HAP-1 (cell line): ENCODE measurements around the gene KCNMA1.

Source experiments
- DNase-seq, 2 experiments: peaks; one replicate each; pipeline ENCODE4 v3.0.0-alpha.2; 2016 to 2020; ENCODE audit warnings: low spot score in 2 of 2
- H3K27me3 ChIP-seq: fragments of 250-450 bp; sonication (Bioruptor Pico); 2 replicates; pipeline ENCODE4 v1.5.1; 2020; ENCODE audit warnings: low read depth, mild to moderate bottlenecking, moderate library complexity
- H3K36me3 ChIP-seq: fragments of 250-450 bp; sonication (Bioruptor Pico); replicated peaks from 2 replicates; pipeline ENCODE4 v1.5.1; 2020; ENCODE audit warnings: mild to moderate bottlenecking
- H3K4me1 ChIP-seq: fragments of 250-450 bp; sonication (Bioruptor Pico); 2 replicates; pipeline ENCODE4 v1.5.1; 2020; ENCODE audit warnings: mild to moderate bottlenecking
- H3K4me3 ChIP-seq: fragments of 250-450 bp; sonication (Bioruptor Pico); 2 replicates; pipeline ENCODE4 v1.5.1; 2020; ENCODE audit warnings: mild to moderate bottlenecking, moderate library complexity
- H3K9me3 ChIP-seq: fragments of 250-450 bp; sonication (Bioruptor Pico); 2 replicates; pipeline ENCODE4 v1.5.1; 2020; ENCODE audit warnings: mild to moderate bottlenecking, moderate library complexity
- in situ Hi-C: fragments of 300-500 bp; cut with MboI; formaldehyde crosslinking; loops from 3 replicates; pipeline ENCODE4 v1.14.3; 2020; ENCODE audit warnings: low sequenced_read_pairs, inconsistent platforms, mixed read lengths

KCNMA1 gene

GRCh38 chr10:76946270-76946669 is 691.3 kb downstream of the KCNMA1 start:
- H3K36me3 ChIP-seq = no peaks in the 10 kb centered on the region
- in situ Hi-C loops = no loop called here
- no peak overlapping the region for H3K4me3 ChIP-seq
- no peaks in the 10 kb centered on the region for H3K27me3 ChIP-seq
- no peak for DNase-seq
- no peaks in the 10 kb centered on the region for H3K9me3 ChIP-seq
- no peaks in the 10 kb centered on the region for H3K4me1 ChIP-seq

- no peak for DNase-seq
- in situ Hi-C loops = no loop called here
- no peaks in the 10 kb centered on the region for H3K36me3 ChIP-seq
- no peaks in the 10 kb centered on the region for H3K27me3 ChIP-seq
- H3K4me1 ChIP-seq = no peaks in the 10 kb centered on the region
- H3K9me3 ChIP-seq = no peaks in the 10 kb centered on the region
- no peak overlapping the region for H3K4me3 ChIP-seq
These were observed 692.4 kb downstream of the KCNMA1 start for GRCh38 chr10:76945166-76945565.

- Histone ChIP-seq H3K9me3 (no peaks in the 10 kb centered on the region), H3K36me3 (no peaks in the 10 kb centered on the region), H3K4me3 (no peak overlapping the region), H3K27me3 (no peaks in the 10 kb centered on the region), H3K4me1 (no peaks in the 10 kb centered on the region)
- no peak for DNase-seq
- in situ Hi-C loops = no loop called here
These were observed 693.0 kb downstream of the KCNMA1 start for GRCh38 chr10:76944640-76945039.

- H3K27me3 ChIP-seq = no peaks in the 10 kb centered on the region
- no peak for DNase-seq
- in situ Hi-C loops = no loop called here
- H3K36me3 ChIP-seq = no peaks in the 10 kb centered on the region
- no peaks in the 10 kb centered on the region for H3K4me1 ChIP-seq
- H3K9me3 ChIP-seq = no peaks in the 10 kb centered on the region
- no peak overlapping the region for H3K4me3 ChIP-seq
These were observed 694.8 kb downstream of the KCNMA1 start for GRCh38 chr10:76942628-76943416.

- H3K4me3 ChIP-seq = no peak overlapping the region
- H3K36me3 ChIP-seq = no peaks in the 10 kb centered on the region
- H3K27me3 ChIP-seq = no peaks in the 10 kb centered on the region
- H3K9me3 ChIP-seq = no peaks in the 10 kb centered on the region
- DNase-seq = no peak
- in situ Hi-C loops = no loop called here
- no peaks in the 10 kb centered on the region for H3K4me1 ChIP-seq
These were observed 697.6 kb downstream of the KCNMA1 start for GRCh38 chr10:76939933-76940468.

- Histone ChIP-seq H3K27me3 (no peaks in the 10 kb centered on the region), H3K4me1 (no peaks in the 10 kb centered on the region), H3K36me3 (no peaks in the 10 kb centered on the region), H3K4me3 (no peak overlapping the region), H3K9me3 (no peaks in the 10 kb centered on the region)
- in situ Hi-C loops = no loop called here
- no peak for DNase-seq
These were observed 700.4 kb downstream of the KCNMA1 start for GRCh38 chr10:76937181-76937600.

GRCh38 chr10:76935941-76936613 is 701.5 kb downstream of the KCNMA1 start:
- no peak for DNase-seq
- H3K9me3 ChIP-seq = no peaks in the 10 kb centered on the region
- in situ Hi-C loops = no loop called here
- H3K4me1 ChIP-seq = no peaks in the 10 kb centered on the region
- no peaks in the 10 kb centered on the region for H3K36me3 ChIP-seq
- no peaks in the 10 kb centered on the region for H3K27me3 ChIP-seq
- H3K4me3 ChIP-seq = no peak overlapping the region

- Histone ChIP-seq H3K4me3 (no peak overlapping the region), H3K4me1 (no peaks in the 10 kb centered on the region), H3K36me3 (no peaks in the 10 kb centered on the region), H3K9me3 (no peaks in the 10 kb centered on the region), H3K27me3 (no peaks in the 10 kb centered on the region)
- in situ Hi-C loops = no loop called here
- DNase-seq = no peak
These were observed 709.0 kb downstream of the KCNMA1 start for GRCh38 chr10:76928565-76928964.

GRCh38 chr10:76925636-76926405 is 711.8 kb downstream of the KCNMA1 start:
- H3K27me3 ChIP-seq = no peaks in the 10 kb centered on the region
- H3K4me1 ChIP-seq = no peaks in the 10 kb centered on the region
- no peaks in the 10 kb centered on the region for H3K9me3 ChIP-seq
- H3K36me3 ChIP-seq = no peaks in the 10 kb centered on the region
- in situ Hi-C loops = no loop called here
- H3K4me3 ChIP-seq = no peak overlapping the region
- DNase-seq = no peak

GRCh38 chr10:76922666-76923065 is 714.9 kb downstream of the KCNMA1 start:
- H3K4me3 ChIP-seq = no peak overlapping the region

GRCh38 chr10:76921383-76922010 is 716.1 kb downstream of the KCNMA1 start:
- no peak overlapping the region for H3K4me3 ChIP-seq
- DNase-seq = no peak
- H3K4me1 ChIP-seq = no peaks in the 10 kb centered on the region
- H3K36me3 ChIP-seq = no peaks in the 10 kb centered on the region
- no peaks in the 10 kb centered on the region; the same call in 1 of the 2 replicates for H3K27me3 ChIP-seq
- in situ Hi-C loops = no loop called here
- H3K9me3 ChIP-seq = no peaks in the 10 kb centered on the region

More at GRCh38 chr10:76922666-76923065, 714.9 kb downstream of the KCNMA1 start:
- no peaks in the 10 kb centered on the region for H3K9me3 ChIP-seq
- no peaks in the 10 kb centered on the region for H3K36me3 ChIP-seq
- DNase-seq = no peak
- H3K4me1 ChIP-seq = no peaks in the 10 kb centered on the region
- no peaks in the 10 kb centered on the region for H3K27me3 ChIP-seq
- in situ Hi-C loops = no loop called here

- no peak for DNase-seq
- Histone ChIP-seq H3K36me3 (no peaks in the 10 kb centered on the region), H3K9me3 (no peaks in the 10 kb centered on the region), H3K4me1 (no peaks in the 10 kb centered on the region), H3K4me3 (no peak overlapping the region), H3K27me3 (no peaks in the 10 kb centered on the region; the same call in 1 of the 2 replicates)
- in situ Hi-C loops = no loop called here
These were observed 717.0 kb downstream of the KCNMA1 start for GRCh38 chr10:76920581-76920980.

GRCh38 chr10:76918106-76918505 is 719.5 kb downstream of the KCNMA1 start:
- H3K36me3 ChIP-seq = no peaks in the 10 kb centered on the region
- in situ Hi-C loops = no loop called here
- H3K4me1 ChIP-seq = no peaks in the 10 kb centered on the region
- H3K4me3 ChIP-seq = no peak overlapping the region
- H3K9me3 ChIP-seq = no peaks in the 10 kb centered on the region
- no peak for DNase-seq
- H3K27me3 ChIP-seq = no peaks in the 10 kb centered on the region; the same call in 1 of the 2 replicates
